ENCODE data around the gene UBE2M. TPM values are rescaled to one million over a fixed set of nuclear protein-coding genes. Genes with fewer than 3 reads are reported as not detected.

Gene UBE2M
- polyA plus RNA-seq, 1 of the 3 experiments (the other 2 are of a cell fraction) = 135 TPM

DNA sequence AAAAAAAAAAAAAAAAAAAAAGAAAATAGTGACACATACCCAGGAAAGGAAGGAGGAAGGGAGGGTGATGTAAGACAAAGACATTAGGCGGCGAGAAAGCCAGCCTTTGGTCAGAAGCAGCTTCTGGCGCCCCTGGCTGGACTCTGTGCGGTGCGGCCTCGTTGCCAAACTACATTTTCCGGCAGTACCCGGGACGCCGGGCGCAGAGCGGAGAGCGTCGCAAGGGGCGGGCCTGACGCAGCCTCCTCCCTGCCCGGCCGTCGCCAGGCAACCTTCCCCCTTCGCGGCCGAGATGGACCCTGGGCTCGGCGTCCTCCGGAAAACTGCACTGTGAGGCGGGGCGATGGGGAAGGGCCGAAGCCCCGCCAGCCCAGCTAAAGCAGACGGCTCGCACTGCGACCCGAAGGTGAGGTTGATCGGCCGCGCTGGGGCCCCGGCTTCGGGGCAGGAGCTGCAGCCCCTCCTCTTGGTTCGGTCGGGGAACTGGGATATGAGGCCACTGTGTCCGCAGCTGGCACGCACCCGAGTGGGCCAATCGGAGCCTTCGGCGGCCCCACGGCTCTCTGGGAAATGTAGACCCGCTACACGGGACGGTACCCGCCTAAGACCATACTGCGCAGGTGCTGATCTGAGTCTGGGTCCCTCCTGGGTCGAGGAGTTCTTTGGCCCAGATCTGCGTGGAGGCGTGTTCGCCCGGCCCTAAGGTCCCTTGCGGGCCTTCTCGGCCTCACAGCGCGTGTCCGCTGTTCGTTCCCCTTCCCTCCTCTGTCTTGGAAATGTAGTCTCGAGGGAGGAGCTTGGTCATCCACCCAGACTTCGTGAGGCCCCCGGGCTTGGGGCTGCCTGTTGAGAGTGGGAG is 17.0 kb upstream of the UBE2M start:
- no peaks in the 10 kb centered on the region for H4K20me1 ChIP-seq (ENCODE audit: insufficient read depth)
- peak overlapping the region; percentile 89 for H3K9ac ChIP-seq
- H3K27ac ChIP-seq (ENCODE audit: low read depth in 2 of 2, low read length in 1 of 2) = peak overlapping the region; percentile 96 to 97
- peaks cover 4 to 22% of the 10 kb centered on the region in 2 experiments; a peak in 2 of 4 replicates for H3K4me1 ChIP-seq (ENCODE audit: control insufficient read depth in 1 of 2, insufficient read depth in 2 of 2, low read depth in 1 of 2, low read length in 1 of 2)
- POLR2A ChIA-PET = interaction anchor here (0.6 to 2.4 kb wide), 6 partner anchors 13 to 75 kb away, joined by 3 to 13 read pairs (median 6); partner anchors contain the start of genes CHMP2A, TRIM28, UBE2M and ZBTB45
- H3K4me3 ChIP-seq (ENCODE audit: low read depth in 2 of 2, low read length in 1 of 2) = peak overlapping the region; percentile 75 to 79
- WGBS (ENCODE audit: low lambda C conversion rate) = 0% methylated on average over 23 of the region's 66 CpGs
- H3K79me2 ChIP-seq (ENCODE audit: insufficient read depth) = peaks cover 57% of the 10 kb centered on the region
- H3K36me3 ChIP-seq (replicated peaks in 1 of 2; ENCODE audit: control insufficient read depth in 1 of 2, insufficient read depth in 2 of 2, low read length in 1 of 2) = peaks cover 11% of the 10 kb centered on the region in 2 experiments
- CTCF ChIA-PET = interaction anchor here (0.8 to 1.5 kb wide), 2 partner anchors 30 to 56 kb away, joined by 4 read pairs; no protein-coding TSS in a partner anchor
- no peaks in the 10 kb centered on the region for H3K9me2 ChIP-seq
- no peaks in the 10 kb centered on the region for H3K9me3 ChIP-seq
- H2AFZ ChIP-seq (ENCODE audit: low read depth) = peak overlapping the region; percentile 76; the same call in 1 of the 2 replicates
- H3F3A ChIP-seq (replicated peaks; ENCODE audit: insufficient read depth) = peaks cover 16% of the 10 kb centered on the region
- peak; percentile 89 for DNase-seq
- H3K27me3 ChIP-seq (ENCODE audit: insufficient read depth) = no peaks in the 10 kb centered on the region
- H3K4me2 ChIP-seq = peak overlapping the region; percentile 93
- TF ChIP-seq TEAD4 (IDR thresholded peaks at IDR 0.05; ENCODE audit: borderline replicate concordance, insufficient read depth) = no peak
- peak; percentile 65 for TF ChIP-seq NRF1 (IDR thresholded peaks at IDR 0.05; ENCODE audit: low read depth, low read length)
- TF ChIP-seq, protein P1, sequence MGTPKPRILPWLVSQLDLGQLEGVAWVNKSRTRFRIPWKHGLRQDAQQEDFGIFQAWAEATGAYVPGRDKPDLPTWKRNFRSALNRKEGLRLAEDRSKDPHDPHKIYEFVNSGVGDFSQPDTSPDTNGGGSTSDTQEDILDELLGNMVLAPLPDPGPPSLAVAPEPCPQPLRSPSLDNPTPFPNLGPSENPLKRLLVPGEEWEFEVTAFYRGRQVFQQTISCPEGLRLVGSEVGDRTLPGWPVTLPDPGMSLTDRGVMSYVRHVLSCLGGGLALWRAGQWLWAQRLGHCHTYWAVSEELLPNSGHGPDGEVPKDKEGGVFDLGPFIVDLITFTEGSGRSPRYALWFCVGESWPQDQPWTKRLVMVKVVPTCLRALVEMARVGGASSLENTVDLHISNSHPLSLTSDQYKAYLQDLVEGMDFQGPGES (IDR thresholded peaks at IDR 0.05; ENCODE audit: low read depth, low read length) = no peak
- TF ChIP-seq JUND (IDR thresholded peaks at IDR 0.05) = no peak
- TF ChIP-seq RFX5 (IDR thresholded peaks at IDR 0.05; ENCODE audit: low read length) = 0 out of 2 replicates have a peak, but pooled peaks have one; percentile 5
- TF ChIP-seq, protein P2, sequence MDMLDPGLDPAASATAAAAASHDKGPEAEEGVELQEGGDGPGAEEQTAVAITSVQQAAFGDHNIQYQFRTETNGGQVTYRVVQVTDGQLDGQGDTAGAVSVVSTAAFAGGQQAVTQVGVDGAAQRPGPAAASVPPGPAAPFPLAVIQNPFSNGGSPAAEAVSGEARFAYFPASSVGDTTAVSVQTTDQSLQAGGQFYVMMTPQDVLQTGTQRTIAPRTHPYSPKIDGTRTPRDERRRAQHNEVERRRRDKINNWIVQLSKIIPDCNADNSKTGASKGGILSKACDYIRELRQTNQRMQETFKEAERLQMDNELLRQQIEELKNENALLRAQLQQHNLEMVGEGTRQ (IDR thresholded peaks at IDR 0.05; ENCODE audit: borderline replicate concordance, low read depth, low read length) = no peak
- no peak for TF ChIP-seq EP300 (IDR thresholded peaks at IDR 0.05; ENCODE audit: borderline replicate concordance in 1 of 2, low read depth in 1 of 2, low read length in 1 of 2)
- TF ChIP-seq MXI1 (IDR thresholded peaks at IDR 0.05; ENCODE audit: low read depth, low read length) = peak; percentile 31
- TF ChIP-seq GABPA (IDR thresholded peaks at IDR 0.05; ENCODE audit: low read depth) = peak; percentile 37
- TF ChIP-seq EZH2phosphoT487 (IDR thresholded peaks at IDR 0.05; ENCODE audit: borderline replicate concordance, low read depth) = no peak
- TF ChIP-seq FOXM1 (IDR thresholded peaks at IDR 0.05; ENCODE audit: low read depth) = no peak
- TF ChIP-seq YY1 (IDR thresholded peaks at IDR 0.05; ENCODE audit: low read depth) = no peak
- TF ChIP-seq, protein P3, sequence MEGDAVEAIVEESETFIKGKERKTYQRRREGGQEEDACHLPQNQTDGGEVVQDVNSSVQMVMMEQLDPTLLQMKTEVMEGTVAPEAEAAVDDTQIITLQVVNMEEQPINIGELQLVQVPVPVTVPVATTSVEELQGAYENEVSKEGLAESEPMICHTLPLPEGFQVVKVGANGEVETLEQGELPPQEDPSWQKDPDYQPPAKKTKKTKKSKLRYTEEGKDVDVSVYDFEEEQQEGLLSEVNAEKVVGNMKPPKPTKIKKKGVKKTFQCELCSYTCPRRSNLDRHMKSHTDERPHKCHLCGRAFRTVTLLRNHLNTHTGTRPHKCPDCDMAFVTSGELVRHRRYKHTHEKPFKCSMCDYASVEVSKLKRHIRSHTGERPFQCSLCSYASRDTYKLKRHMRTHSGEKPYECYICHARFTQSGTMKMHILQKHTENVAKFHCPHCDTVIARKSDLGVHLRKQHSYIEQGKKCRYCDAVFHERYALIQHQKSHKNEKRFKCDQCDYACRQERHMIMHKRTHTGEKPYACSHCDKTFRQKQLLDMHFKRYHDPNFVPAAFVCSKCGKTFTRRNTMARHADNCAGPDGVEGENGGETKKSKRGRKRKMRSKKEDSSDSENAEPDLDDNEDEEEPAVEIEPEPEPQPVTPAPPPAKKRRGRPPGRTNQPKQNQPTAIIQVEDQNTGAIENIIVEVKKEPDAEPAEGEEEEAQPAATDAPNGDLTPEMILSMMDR (IDR thresholded peaks at IDR 0.05) = peak; percentile 16
- TF ChIP-seq RCOR1 (IDR thresholded peaks at IDR 0.05; ENCODE audit: low read length) = no peak
- TF ChIP-seq TCF12 (IDR thresholded peaks at IDR 0.05) = no peak
- TF ChIP-seq NFIC (IDR thresholded peaks at IDR 0.05; ENCODE audit: borderline replicate concordance) = no peak; the same call in 1 of the 2 replicates
- TF ChIP-seq, protein P4, sequence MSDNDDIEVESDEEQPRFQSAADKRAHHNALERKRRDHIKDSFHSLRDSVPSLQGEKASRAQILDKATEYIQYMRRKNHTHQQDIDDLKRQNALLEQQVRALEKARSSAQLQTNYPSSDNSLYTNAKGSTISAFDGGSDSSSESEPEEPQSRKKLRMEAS (IDR thresholded peaks at IDR 0.05; ENCODE audit: low read depth) = peak; percentile 75
- no peak for TF ChIP-seq FOXJ3 (CRISPR knock-in tag; IDR thresholded peaks at IDR 0.05)
- no peak for TF ChIP-seq FOSL2 (IDR thresholded peaks at IDR 0.05; ENCODE audit: borderline replicate concordance, low read depth)
- peak; percentile 87 for TF ChIP-seq POLR2AphosphoS5 (IDR thresholded peaks at IDR 0.05; ENCODE audit: low read depth, low read length)
- peak; percentile 13; the same call in 1 of the 2 replicates for TF ChIP-seq SIN3A (IDR thresholded peaks at IDR 0.05; ENCODE audit: borderline replicate concordance, low read depth, low read length)
- no peak for TF ChIP-seq RAD21 (IDR thresholded peaks at IDR 0.05; ENCODE audit: low read length)
- TF ChIP-seq CHD2 (IDR thresholded peaks at IDR 0.05; ENCODE audit: low read length, partially characterized antibody) = peak; percentile 65
- TF ChIP-seq, protein P5, sequence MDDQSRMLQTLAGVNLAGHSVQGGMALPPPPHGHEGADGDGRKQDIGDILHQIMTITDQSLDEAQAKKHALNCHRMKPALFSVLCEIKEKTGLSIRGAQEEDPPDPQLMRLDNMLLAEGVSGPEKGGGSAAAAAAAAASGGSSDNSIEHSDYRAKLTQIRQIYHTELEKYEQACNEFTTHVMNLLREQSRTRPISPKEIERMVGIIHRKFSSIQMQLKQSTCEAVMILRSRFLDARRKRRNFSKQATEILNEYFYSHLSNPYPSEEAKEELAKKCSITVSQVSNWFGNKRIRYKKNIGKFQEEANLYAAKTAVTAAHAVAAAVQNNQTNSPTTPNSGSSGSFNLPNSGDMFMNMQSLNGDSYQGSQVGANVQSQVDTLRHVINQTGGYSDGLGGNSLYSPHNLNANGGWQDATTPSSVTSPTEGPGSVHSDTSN (IDR thresholded peaks at IDR 0.05) = no peak
